CD4-positive, alpha-beta T cell treated with Interleukin-1 beta for 1 hour (primary cell): ENCODE measurements around the gene GDPGP1.
"Not testable (repeated sequence)": the region's sequence is repeated elsewhere in the genome, so short reads cannot be mapped to it uniquely, and the experiment has no call there.

Source experiments
- DNase-seq, 2 donors: peaks; one replicate each; pipeline ENCODE4 v3.0.0-alpha.2; 2020 to 2022

The GDPGP1 gene

GRCh38 chr15:90264671-90265070 is 30.7 kb downstream of the GDPGP1 start:
- peak in 1 of 2 donors; percentile 26 for DNase-seq

- peak; percentile 90 to 91 for DNase-seq
Observed at GRCh38 chr15:90265271-90266060, 31.5 kb downstream of the GDPGP1 start, which contains the start of gene NGRN. NGRN (plus strand) TSS chr15:90265672; CDS start chr15:90265713, 41 bp downstream.

GRCh38 chr15:90266061-90266431 is 32.0 kb downstream of the GDPGP1 start:
- DNase-seq = peak; percentile 53 to 65

- peak; percentile 3 to 41 for DNase-seq
Observed at GRCh38 chr15:90266485-90266884, 32.5 kb downstream of the GDPGP1 start.

- no peak for DNase-seq
Observed at GRCh38 chr15:90268415-90268814, 34.4 kb downstream of the GDPGP1 start.

GRCh38 chr15:90270502-90271150 is 36.6 kb downstream of the GDPGP1 start:
- no peak for DNase-seq

- no peak for DNase-seq
Observed at GRCh38 chr15:90271459-90272166, 37.6 kb downstream of the GDPGP1 start.

GRCh38 chr15:90278467-90278866 is 44.5 kb downstream of the GDPGP1 start:
- not testable (repeated sequence) for DNase-seq

GRCh38 chr15:90280743-90281142 is 46.7 kb downstream of the GDPGP1 start:
- DNase-seq = not testable (repeated sequence)

- DNase-seq = not testable (repeated sequence)
Observed at GRCh38 chr15:90281637-90282036, 47.6 kb downstream of the GDPGP1 start.

GRCh38 chr15:90286678-90287077 is 52.7 kb downstream of the GDPGP1 start:
- peak; percentile 56 to 64 for DNase-seq

GRCh38 chr15:90287101-90287500 is 53.1 kb downstream of the GDPGP1 start:
- no peak for DNase-seq

GRCh38 chr15:90287946-90288345 is 53.9 kb downstream of the GDPGP1 start:
- DNase-seq = no peak

- DNase-seq = peak; percentile 7 to 24
Observed at GRCh38 chr15:90291679-90292356, 57.8 kb downstream of the GDPGP1 start.

GRCh38 chr15:90293040-90293810 is 59.2 kb downstream of the GDPGP1 start:
- peak; percentile 64 to 74 for DNase-seq

- no peak for DNase-seq
Observed at GRCh38 chr15:90294159-90294558, 60.1 kb downstream of the GDPGP1 start.

GRCh38 chr15:90294601-90295269 is 60.7 kb downstream of the GDPGP1 start:
- no peak for DNase-seq

GRCh38 chr15:90295270-90295648 is 61.2 kb downstream of the GDPGP1 start:
- no peak for DNase-seq
